ENCODE results near the gene DVL1. TPM values are rescaled to one million over a fixed set of nuclear protein-coding genes. Genes with fewer than 3 reads are reported as not detected.

DVL1 gene
- polyA plus RNA-seq, 4 donors = 24.6 to 52.2 (median 45.6) TPM

- DNase-seq (ENCODE audit: low read depth in 4 of 4, low spot score in 2 of 4) = no peak
These were observed 47.2 kb downstream of the DVL1 start for GRCh38 chr1:1302006-1302430.

GRCh38 chr1:1300352-1300739 lies 48.9 kb downstream of the DVL1 start:
- no peak for DNase-seq (ENCODE audit: low read depth in 4 of 4, low spot score in 2 of 4)

GRCh38 chr1:1299686-1300351 lies 49.4 kb downstream of the DVL1 start:
- no peak for DNase-seq (ENCODE audit: low read depth in 4 of 4, low spot score in 2 of 4)

- peak in 1 of 4 donors; percentile 47 for DNase-seq (ENCODE audit: low read depth in 4 of 4, low spot score in 2 of 4)
These were observed 50.1 kb downstream of the DVL1 start for GRCh38 chr1:1298861-1299685.

DNA sequence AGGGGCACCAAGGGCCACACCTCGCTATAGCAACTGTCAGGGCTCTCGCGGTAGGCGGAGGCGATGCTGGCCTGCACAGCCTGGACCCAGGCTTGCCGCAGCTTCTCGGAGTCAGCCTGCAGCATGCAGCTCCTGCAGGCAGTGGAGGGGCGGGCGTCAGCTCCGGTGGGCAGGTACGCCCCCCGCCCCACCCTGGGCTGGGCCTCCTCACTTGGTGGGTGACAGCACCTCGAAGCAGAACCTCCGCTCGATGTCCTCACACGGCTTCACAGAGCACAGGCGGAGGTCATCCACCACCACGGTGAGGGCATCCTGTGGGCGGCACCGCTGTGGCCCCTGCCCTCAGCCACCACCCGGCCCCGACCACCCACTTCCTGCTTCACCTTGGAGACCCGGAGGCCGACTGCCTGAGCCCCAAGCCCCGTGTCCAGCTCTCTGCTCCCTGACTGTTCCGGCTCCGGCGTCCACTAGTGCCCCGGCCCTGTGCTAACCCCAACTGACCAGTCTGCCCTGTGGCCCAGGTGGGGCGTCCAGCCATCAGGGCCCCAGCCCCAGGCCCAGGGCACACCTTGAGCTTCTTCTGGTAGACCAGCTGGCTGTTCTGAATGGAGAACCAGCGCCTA lies 51.3 kb downstream of the DVL1 start:
- DNase-seq (ENCODE audit: low read depth in 4 of 4, low spot score in 2 of 4) = no peak

- DNase-seq (ENCODE audit: low read depth in 4 of 4, low spot score in 2 of 4) = no peak
These were observed 52.9 kb downstream of the DVL1 start for GRCh38 chr1:1296070-1297061.

- DNase-seq (ENCODE audit: low read depth in 4 of 4, low spot score in 2 of 4) = no peak
These were observed 53.9 kb downstream of the DVL1 start for GRCh38 chr1:1295154-1295923.

DNA sequence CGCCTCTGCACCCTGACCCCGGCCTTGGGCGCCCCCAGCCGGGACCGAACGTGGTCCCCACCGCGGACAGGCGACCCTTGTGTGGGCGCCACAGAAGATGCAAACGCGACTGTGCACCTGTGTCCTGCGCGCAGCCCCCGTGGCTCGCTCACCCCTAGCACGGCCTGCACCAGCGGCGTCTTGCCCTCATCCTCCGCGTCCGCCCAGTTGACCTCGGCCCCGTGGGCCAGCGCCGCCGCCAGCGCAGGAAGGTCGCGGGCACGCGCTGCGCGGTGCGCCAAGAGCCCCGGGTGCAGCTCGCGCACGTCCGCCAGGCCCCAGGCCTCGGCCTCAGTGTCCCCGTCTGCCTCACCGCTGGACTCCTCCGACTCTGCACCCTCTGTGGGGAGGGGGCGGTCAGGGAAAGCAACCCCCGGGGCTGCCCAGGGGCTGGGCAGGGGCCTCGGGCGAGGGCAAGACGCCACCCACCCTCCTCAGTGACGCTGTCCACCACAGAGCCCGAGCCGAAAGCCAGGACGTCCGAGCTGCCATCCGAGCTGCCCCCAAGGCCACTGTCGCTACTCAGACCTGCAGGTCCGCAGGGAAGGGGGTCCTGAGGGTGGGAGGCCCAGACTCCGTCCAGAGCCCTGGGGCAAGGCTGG lies 54.8 kb downstream of the DVL1 start:
- no peak for DNase-seq (ENCODE audit: low read depth in 4 of 4, low spot score in 2 of 4)

DNA sequence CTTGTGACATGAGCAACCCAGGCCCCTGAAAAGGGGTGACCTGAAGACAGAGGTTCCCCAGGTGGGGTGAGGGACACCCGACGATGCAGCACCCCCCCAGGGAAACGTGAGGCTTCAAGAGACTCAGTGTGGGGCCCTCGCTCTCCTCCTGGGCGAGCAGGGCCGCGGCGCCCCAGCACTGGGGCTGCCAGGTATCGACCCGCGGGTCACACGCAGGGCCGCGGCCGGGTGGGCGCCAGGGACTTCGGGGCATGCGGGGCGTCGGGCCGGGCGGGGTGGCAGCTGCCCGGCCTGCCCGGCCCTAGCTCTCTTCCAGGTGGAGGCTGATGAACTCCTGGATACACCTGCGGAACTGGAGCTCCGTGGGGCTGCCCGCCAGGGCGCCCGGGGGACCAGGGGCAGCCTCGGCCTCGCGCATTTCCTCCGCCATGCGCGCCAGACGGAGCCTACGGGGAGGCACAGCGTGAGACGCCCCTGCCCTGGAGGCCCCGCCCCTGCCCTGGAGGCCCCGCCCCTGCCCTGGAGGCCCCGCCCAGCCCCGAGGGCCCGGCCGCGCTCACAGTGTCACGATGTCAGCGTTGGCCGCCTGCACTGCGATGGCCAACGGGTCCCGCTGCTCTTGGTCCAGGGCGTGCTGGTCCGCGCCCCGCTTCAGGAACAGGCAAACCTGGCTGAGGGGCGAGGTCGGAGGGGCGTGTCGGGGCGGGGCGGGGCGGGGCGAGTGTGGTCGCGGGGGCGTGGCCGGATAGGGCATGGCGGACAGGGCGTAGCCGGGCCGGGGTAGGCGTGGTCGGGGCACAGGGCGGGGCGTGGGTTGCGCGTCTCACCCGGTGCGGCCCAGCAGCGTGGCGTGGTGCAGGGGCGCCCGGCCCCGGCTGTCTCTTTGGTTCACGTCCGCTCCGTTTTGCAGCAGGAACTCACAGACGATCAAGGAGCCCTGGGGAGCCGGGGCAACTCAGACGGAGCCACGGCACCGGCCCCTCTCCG lies 55.7 kb downstream of the DVL1 start:
- DNase-seq (ENCODE audit: low read depth in 4 of 4, low spot score in 2 of 4) = no peak

DNA sequence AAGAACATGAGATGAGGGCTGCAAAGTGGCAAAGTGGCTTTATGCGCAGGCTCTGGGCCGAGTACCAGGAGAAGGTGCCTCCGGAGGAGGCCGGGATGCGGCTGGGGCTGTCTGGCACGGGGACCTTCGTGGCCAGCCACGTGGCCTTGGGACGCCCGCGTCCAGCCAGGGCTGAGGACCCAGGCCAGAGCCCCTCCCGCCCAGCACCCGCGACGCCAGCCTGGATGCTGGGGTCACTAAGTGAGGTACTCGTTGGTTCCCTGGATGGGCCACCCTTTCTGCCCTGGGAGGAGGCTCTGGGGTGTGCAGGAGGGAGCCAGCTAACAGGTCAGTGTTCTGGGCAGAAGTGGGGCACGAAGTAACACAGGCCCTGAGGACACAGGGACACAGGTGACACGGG lies 56.4 kb downstream of the DVL1 start:
- no peak for DNase-seq (ENCODE audit: low read depth in 4 of 4, low spot score in 2 of 4)

DNA sequence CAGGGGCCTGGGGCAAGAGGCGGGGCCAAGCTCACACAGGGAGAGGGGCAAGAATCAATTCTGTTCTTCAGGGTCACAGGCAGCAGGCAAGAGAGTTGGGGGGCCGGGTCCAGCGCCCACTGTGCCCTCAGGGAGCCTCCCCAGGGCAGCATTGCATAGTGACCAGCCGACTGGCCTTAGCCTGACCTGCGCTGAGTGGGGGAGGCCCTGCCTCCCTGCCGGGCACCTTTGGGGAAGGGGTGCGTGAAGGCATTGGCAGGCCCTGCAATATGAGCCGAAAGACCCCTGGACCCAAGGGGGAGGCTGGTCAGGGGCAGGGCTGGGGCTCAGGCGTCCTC lies 56.8 kb downstream of the DVL1 start:
- no peak for DNase-seq (ENCODE audit: low read depth in 4 of 4, low spot score in 2 of 4)

DNA sequence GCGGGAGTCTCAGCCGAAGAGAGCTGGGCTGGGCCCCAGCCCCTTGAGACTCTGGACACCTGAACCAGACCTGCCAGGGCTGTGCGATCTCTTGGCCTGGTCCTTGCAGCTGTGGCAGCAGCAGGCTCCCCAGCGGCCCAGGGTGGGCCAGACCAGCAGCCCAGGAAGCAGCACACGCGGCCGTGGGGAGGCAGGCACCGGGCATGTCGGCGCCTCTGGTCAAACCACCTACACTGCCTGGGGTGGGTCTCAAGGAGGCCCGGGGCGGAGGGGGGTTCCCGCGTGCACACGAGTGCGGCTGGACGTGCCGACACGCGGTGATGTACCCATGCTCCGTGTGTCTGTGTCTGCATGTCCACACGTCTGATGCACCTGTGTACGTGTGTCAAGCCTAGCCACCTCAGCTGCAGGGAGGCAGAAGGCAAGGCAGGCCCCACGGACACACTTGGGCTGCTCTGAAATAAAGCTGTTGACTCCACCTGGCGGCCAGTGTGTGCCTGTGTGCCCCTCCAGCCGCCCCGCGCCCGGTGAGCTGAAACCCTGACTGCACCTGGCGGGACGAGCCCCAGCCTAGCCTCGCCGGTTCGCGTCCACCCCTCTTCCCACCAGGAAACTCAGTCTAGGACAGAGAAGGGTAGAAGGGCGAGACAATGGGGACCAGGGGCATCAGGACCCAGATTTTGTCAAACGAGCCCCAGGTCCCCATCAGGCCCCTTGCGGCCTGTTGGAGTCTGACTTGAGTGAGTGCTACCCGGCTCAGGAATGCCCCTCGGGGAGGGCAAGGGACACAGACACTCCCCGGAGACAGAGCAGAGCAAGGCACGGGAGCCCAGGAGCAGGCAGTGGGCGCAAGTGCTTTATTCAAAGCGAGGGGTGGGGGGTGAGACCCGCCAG lies 57.4 kb downstream of the DVL1 start:
- peak in 1 of 4 donors; percentile 65 for DNase-seq (ENCODE audit: low read depth in 4 of 4, low spot score in 2 of 4)

DNA sequence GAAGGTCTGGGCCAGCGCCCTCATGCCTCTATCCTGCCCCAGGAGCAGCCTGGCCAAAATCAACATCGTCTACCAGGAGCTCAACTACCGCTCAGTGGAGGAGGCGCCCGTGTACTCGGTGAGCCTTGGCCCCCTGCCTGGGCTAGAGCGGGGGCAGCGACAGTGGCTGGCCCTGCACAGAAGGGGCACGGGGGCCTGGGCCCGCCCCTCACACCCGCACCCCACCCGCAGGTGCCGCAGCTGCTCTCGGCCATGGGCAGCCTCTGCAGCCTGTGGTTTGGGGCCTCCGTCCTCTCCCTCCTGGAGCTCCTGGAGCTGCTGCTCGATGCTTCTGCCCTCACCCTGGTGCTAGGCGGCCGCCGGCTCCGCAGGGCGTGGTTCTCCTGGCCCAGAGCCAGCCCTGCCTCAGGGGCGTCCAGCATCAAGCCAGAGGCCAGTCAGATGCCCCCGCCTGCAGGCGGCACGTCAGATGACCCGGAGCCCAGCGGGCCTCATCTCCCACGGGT lies 58.1 kb downstream of the DVL1 start:
- DNase-seq (ENCODE audit: low read depth in 4 of 4, low spot score in 2 of 4) = no peak

- no peak for DNase-seq (ENCODE audit: low read depth in 4 of 4, low spot score in 2 of 4)
These were observed 58.9 kb downstream of the DVL1 start for GRCh38 chr1:1290238-1290731.

DNA sequence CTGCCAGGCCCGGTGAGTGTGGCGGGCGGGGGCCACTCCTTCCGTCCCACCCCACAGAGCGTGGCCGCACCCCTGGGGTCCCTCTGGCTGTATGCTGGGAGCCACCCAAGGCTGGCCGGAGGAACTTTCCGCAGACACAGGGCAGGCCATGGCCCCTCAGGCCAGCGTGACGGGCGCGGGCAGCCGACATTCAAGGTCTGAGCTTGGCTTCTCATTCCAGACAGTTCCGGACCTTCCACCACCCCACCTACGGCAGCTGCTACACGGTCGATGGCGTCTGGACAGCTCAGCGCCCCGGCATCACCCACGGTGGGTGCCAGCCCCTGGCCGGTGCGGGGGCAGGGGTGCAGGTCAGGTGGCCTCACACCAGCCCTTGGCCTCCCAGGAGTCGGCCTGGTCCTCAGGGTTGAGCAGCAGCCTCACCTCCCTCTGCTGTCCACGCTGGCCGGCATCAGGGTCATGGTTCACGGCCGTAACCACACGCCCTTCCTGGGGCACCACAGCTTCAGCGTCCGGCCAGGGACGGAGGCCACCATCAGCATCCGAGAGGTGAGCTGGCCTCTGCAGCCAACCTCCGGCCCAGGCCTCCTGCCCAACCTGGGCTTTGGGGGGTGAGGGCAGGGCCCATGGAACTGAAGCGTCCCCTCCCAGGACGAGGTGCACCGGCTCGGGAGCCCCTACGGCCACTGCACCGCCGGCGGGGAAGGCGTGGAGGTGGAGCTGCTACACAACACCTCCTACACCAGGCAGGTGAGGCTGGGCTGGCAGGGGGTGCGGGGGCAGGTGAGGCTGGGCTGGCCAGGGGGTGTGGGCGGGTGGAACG lies 61.7 kb downstream of the DVL1 start:
- DNase-seq (ENCODE audit: low read depth in 4 of 4, low spot score in 2 of 4) = no peak

Measured in left renal cortex interstitium (tissue), 4 donors.